Activated T-helper 1 cell treated with anti-CD3 and anti-CD28 coated beads, Interleukin-12 subunit alpha, Interleukin-12 subunit beta, Interleukin-2, Interleukin-4 antibody, amounts not matched to agents 30 ng/mL and 10 ng/mL and 1 ng/mL, durations not matched to agents 14 hours and 24 hours and 36 hours (primary cell): ENCODE measurements around the gene GUCA1C. TPM values are rescaled to one million over a fixed set of nuclear protein-coding genes. Genes with fewer than 3 reads are reported as not detected.
A peak's percentile ranks its signal among the peaks of the same experiment; 100 is the strongest.

Experiments used
- DNase-seq: peaks from one replicate; pipeline ENCODE4 v3.0.0; 2021; ENCODE audit warnings: low spot score
- H3K27ac Mint-ChIP-seq: one replicate; pipeline ENCODE4 v1.8.0; 2021; ENCODE audit warnings: mild to moderate bottlenecking, mixed read lengths
- H3K27me3 Mint-ChIP-seq: one replicate; pipeline ENCODE4 v1.8.0; 2022; ENCODE audit warnings: mild to moderate bottlenecking, moderate library complexity, mixed read lengths; ENCODE audit not compliant: insufficient read depth
- H3K36me3 Mint-ChIP-seq: one replicate; pipeline ENCODE4 v1.8.0; 2021; ENCODE audit warnings: low read depth, mixed read lengths
- H3K4me1 Mint-ChIP-seq: one replicate; pipeline ENCODE4 v1.8.0; 2021; ENCODE audit warnings: low read depth, mixed read lengths
- H3K4me3 Mint-ChIP-seq: one replicate; pipeline ENCODE4 v1.8.0; 2021; ENCODE audit warnings: mild to moderate bottlenecking, moderate library complexity, mixed read lengths
- H3K9me3 Mint-ChIP-seq: one replicate; pipeline ENCODE4 v1.8.0; 2021; ENCODE audit warnings: mixed read lengths
- intact Hi-C: fragments of 100-400 bp; cut with micrococcal nuclease; formaldehyde crosslinking; loops from one replicate; pipeline ENCODE4 v1.15.1; 2024
- total RNA-seq: library from RNA; stranded (reverse); gene quantifications from 2 replicates; pipeline ENCODE4 v1.2.3, GENCODE V29; 2022

Gene GUCA1C
- total RNA-seq, 1 donor from 2014 or later: not detected

DNA sequence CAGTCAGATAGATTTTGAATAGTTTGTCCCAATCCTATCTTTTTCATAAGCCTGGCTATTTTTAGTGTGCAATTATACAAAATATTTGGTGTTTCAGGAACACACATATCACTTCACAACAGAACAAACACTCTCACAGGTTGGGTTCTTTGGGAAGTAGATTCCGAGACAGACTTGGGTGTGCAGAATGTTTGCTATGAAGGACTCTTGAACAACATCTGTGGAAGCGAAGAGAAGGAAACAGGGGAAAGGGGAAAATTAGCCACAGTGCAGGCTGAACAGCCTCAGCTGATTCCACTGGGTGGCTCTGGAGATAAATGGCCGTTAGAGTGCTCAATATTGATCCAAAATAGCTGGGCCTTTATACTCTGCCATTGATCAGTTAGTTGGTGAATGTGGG lies 61.8 kb downstream of the GUCA1C start:
- Mint-ChIP-seq H3K36me3 (no peaks in the 10 kb centered on the region), H3K4me3 (no peak overlapping the region), H3K27me3 (no peaks in the 10 kb centered on the region), H3K27ac (no peak overlapping the region), H3K9me3 (no peaks in the 10 kb centered on the region), H3K4me1 (no peaks in the 10 kb centered on the region)
- intact Hi-C loops: no loop called here
- no peak for DNase-seq

DNA sequence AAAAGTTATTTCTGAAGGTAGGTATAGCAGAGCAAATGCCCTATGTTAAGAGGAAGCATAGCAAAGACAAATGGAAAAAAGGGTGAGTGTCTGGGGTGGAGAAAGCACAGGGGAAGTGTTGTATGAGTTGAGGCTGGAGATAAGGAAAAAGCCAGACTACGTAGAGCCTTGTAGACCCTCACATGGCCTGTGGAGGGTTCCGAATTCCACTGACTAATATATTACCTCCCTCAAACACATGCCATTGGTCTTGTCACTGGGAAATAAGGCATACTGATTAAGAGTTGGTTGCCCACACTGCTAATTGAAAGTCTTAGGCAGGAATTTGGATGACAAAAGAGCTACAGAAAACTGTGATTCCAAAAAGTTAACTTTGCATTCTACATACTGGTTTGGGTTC lies 65.9 kb downstream of the GUCA1C start:
- Mint-ChIP-seq H3K27ac (no peak overlapping the region), H3K9me3 (no peaks in the 10 kb centered on the region), H3K4me1 (peaks cover 13% of the 10 kb centered on the region), H3K36me3 (no peaks in the 10 kb centered on the region), H3K4me3 (no peak overlapping the region), H3K27me3 (no peaks in the 10 kb centered on the region)
- no peak for DNase-seq
- intact Hi-C loops: no loop called here

DNA sequence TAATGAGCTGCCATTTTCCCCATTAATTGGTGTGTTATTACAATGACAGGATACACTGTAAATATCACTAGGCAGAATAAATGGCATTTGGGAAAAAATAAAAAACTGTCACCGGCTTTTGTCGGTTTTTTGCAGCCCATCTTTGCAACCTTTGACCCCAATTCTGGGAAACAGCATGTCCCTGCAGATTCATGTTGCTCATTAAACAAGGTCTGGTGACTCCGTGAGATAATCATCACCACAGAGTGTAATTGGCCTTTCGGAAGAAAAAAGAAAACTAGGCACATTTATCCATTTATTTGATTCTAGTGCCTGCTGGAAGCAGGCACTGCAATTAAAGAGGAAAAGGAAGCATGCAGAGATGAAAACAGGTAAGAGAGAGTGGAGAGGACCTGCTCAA lies 66.6 kb downstream of the GUCA1C start:
- Mint-ChIP-seq H3K4me3 (no peak overlapping the region), H3K27ac (no peak overlapping the region), H3K27me3 (no peaks in the 10 kb centered on the region), H3K9me3 (no peaks in the 10 kb centered on the region), H3K4me1 (peaks cover 13% of the 10 kb centered on the region), H3K36me3 (no peaks in the 10 kb centered on the region)
- intact Hi-C loops: no loop called here
- no peak for DNase-seq

DNA sequence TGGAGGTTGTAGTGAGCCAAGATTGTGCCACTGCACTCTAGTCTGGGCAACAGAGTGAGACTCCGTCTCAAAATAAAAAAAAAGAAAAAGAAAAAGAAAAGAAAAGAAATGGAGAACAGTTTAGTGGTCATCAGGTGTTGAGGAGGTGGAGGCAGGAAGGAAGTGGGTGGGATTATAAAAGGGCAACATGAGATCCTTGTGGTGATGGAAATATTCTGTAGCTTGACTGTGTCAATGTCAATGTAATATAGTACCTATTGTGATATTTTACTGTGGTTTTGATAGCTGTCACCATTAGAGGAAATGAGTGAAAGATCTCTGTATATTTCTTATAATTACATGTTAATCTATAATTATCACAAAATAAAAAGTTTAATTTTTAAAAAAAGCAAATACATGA lies 70.3 kb downstream of the GUCA1C start:
- Mint-ChIP-seq H3K27ac (peak overlapping the region; percentile 31), H3K4me1 (peaks cover 13% of the 10 kb centered on the region), H3K27me3 (no peaks in the 10 kb centered on the region), H3K9me3 (no peaks in the 10 kb centered on the region), H3K4me3 (no peak overlapping the region), H3K36me3 (no peaks in the 10 kb centered on the region)
- DNase-seq: no peak
- intact Hi-C loops: no loop called here

DNA sequence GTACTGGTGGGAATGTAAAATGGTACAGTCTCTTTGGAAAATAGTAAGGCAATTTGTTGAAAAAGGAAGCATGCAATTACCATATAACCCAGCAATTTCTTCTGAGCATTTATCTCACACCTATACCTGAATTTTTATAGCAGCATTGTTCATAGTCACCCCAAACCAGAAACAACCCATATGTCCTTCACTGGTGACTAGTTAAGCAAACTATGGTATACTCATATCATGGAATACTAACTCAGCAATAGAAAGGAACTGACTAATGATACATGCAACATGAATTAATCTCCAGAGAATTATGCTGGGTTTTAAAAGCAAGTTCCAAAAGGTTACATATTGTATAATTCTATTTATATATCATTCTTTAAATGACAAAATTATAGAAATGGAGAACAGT lies 70.9 kb downstream of the GUCA1C start:
- peaks cover 17% of the 10 kb centered on the region for H3K4me1 Mint-ChIP-seq
- DNase-seq: no peak
- intact Hi-C loops: no loop called here
- H3K4me3 Mint-ChIP-seq: no peak overlapping the region
- H3K36me3 Mint-ChIP-seq: no peaks in the 10 kb centered on the region
- no peak overlapping the region for H3K27ac Mint-ChIP-seq
- H3K9me3 Mint-ChIP-seq: no peaks in the 10 kb centered on the region
- H3K27me3 Mint-ChIP-seq: no peaks in the 10 kb centered on the region

DNA sequence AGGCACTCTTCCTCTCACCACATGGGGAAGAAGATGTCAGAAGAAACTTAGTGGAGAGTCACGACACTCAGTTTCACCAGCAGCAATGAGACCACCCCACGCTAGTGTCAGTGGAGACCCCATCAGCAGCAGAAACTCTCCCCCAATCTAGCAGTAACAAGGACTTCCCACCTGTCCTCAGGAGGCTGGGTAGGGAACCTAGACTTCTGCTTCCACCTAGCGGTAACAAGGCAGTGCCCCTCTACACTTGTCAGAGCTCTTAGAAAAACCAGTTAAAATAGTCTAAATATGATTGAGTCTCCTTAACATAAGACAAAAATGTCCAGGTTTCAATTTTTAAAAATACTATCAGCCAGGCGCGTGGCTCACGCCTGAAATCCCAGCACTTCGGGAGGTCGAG lies 73.8 kb downstream of the GUCA1C start:
- H3K27ac Mint-ChIP-seq: no peak overlapping the region
- intact Hi-C loops: loop anchor here (2.0 kb wide), 1 partner anchor 17 kb away; no protein-coding TSS in a partner anchor
- peaks cover 23% of the 10 kb centered on the region for H3K4me1 Mint-ChIP-seq
- H3K9me3 Mint-ChIP-seq: no peaks in the 10 kb centered on the region
- DNase-seq: no peak
- peaks cover 3% of the 10 kb centered on the region for H3K36me3 Mint-ChIP-seq
- H3K27me3 Mint-ChIP-seq: no peaks in the 10 kb centered on the region
- H3K4me3 Mint-ChIP-seq: no peak overlapping the region

DNA sequence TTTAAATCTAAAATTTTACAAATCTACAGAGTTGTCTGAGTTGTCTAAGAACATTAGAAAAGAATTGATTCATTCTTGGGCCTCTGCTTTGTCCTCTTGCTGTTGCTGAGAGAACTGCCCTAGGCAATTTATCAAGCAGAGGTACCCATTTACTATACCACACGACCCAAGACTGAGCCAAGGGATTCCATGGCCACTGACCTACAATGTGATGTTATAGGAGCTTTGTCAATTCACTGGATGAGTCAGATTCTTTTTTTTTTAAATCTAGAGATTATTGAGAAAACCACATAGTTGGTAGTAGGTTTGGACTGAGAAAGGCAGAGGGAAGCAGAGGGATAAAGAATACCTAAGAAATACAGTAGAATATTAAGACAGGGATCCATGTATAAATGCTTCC lies 75.8 kb downstream of the GUCA1C start:
- peaks cover 12% of the 10 kb centered on the region for H3K36me3 Mint-ChIP-seq
- H3K27ac Mint-ChIP-seq: no peak overlapping the region
- no peak for DNase-seq
- peaks cover 10% of the 10 kb centered on the region for H3K4me1 Mint-ChIP-seq
- no peaks in the 10 kb centered on the region for H3K9me3 Mint-ChIP-seq
- intact Hi-C loops: loop anchor here (2.0 kb wide), 1 partner anchor 15 kb away; no protein-coding TSS in a partner anchor
- H3K27me3 Mint-ChIP-seq: no peaks in the 10 kb centered on the region
- no peak overlapping the region for H3K4me3 Mint-ChIP-seq

DNA sequence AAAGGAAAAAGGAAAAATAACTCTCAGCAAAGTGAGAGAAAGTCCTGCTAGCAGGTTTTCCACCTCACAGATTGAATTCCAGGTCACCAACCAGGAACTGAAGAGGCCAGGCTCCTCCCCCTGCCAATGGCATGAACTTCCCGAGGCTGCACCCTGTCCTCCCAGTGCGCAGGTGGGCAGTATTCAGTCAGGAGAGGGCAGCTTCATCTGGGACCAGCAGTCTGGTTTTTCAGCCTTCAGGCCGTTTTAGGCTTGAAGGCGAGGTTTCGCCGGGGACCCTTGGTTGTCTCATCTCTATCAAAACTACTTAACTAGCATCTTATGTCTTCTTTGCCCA lies 89.9 kb downstream of the GUCA1C start:
- Mint-ChIP-seq H3K4me1 (peaks cover 46% of the 10 kb centered on the region), H3K27ac (peak overlapping the region; percentile 96), H3K36me3 (peaks cover 45% of the 10 kb centered on the region), H3K4me3 (no peak overlapping the region), H3K9me3 (no peaks in the 10 kb centered on the region), H3K27me3 (no peaks in the 10 kb centered on the region)
- DNase-seq: no peak
- intact Hi-C loops: loop anchor here (1.0 to 2.0 kb wide), 9 partner anchors 9 to 274 kb away; partner anchors contain the start of genes CIP2A, DZIP3 and TRAT1

DNA sequence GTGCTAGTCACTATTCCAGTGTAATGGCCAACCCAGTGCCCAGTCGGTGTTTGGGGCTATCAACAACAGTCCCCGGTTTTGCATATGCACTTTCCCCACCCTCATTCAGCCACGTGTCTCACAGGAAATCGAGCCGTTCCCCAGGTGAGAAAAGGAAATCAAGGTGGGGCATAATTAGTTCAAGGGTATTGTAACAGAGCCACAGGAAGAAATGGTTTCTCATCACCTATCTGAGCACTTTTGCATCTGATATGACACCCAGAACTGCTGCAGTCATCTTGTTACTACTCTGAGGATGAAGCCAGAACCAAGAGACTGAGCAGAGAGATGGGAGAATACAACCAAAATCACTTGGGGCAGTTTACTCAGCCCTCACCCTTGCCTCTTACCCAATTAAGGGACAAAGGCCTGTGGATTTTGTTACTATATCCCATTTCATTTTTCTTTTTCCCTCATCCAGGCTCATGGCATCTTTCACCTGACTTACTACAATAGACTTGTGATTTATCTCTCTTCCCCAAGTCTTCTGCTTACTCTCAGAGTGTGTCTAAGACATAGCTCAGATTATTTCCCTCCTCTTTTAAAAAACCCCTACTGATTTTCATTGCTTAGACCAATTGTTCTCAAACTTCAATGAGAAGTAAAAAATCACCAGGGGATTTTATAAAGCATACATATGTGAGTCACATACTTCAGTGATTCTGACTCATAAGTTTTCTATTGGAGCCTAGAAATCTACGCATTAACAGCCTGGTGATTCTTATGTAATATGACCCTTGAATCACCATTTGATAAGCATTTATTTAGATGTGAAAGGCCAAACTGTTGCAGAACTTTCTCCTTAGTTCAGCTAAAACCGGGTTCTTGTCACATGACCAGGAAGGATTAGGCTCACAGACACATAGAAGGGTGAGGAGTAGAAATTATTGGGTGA lies 90.5 kb downstream of the GUCA1C start:
- intact Hi-C loops: loop anchor here (1.0 to 2.0 kb wide), 9 partner anchors 9 to 274 kb away; partner anchors contain the start of genes CIP2A, DZIP3 and TRAT1
- H3K36me3 Mint-ChIP-seq: peaks cover 50% of the 10 kb centered on the region
- peak overlapping the region; percentile 59 for H3K4me3 Mint-ChIP-seq
- DNase-seq: no peak
- H3K4me1 Mint-ChIP-seq: peaks cover 52% of the 10 kb centered on the region
- H3K27ac Mint-ChIP-seq: peak overlapping the region; percentile 96
- no peaks in the 10 kb centered on the region for H3K9me3 Mint-ChIP-seq
- H3K27me3 Mint-ChIP-seq: no peaks in the 10 kb centered on the region

DNA sequence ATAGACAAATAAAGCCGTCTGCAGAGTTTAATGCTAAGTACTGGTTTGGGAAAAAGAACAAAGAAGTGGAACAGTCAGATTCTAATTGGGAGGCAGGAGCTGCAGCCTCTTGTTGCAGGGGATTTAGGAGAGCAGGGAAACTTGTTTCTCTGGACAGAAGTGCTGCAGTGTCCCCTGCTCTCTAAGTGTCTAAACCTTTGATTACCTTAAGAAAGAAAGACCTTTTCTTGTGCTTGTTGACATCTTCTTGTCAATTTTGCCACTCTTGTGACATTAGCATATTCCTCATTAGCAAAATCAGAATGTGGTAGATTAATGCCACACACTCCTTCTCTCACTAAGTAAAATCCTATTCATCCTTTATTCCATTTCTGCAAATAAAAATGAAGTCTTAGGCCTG lies 92.3 kb downstream of the GUCA1C start:
- intact Hi-C loops: no loop called here
- DNase-seq: no peak
- H3K27ac Mint-ChIP-seq: peak overlapping the region; percentile 40
- no peak overlapping the region for H3K4me3 Mint-ChIP-seq
- H3K36me3 Mint-ChIP-seq: peaks cover 58% of the 10 kb centered on the region
- no peaks in the 10 kb centered on the region for H3K9me3 Mint-ChIP-seq
- H3K27me3 Mint-ChIP-seq: no peaks in the 10 kb centered on the region
- peaks cover 59% of the 10 kb centered on the region for H3K4me1 Mint-ChIP-seq

Other genes starting within 250 kb of the GUCA1C start
- gene RETNLB, start 196.5 kb downstream of the GUCA1C start, total RNA-seq: not detected in 2 replicates
- 94.6 and 99.4 TPM in 2 replicates for gene TRAT1, start 131.1 kb downstream of the GUCA1C start, total RNA-seq
- not detected in 2 replicates for gene MORC1, start 164.3 kb upstream of the GUCA1C start, total RNA-seq
- not detected in 2 replicates for gene C3orf85, start 182.8 kb upstream of the GUCA1C start, total RNA-seq